Tibial nerve (tissue), 3 donors: ENCODE results near the gene SLC12A7.

Experiments
- EP300 ChIP-seq, 2 donors: sonication (generic); formaldehyde crosslinking; IDR thresholded peaks; one replicate each; pipeline ENCODE4 v1.6.1; 2017; ENCODE audit warnings: antibody characterized with exemption in 2 of 2, mild to moderate bottlenecking in 1 of 2
- POLR2A ChIP-seq, 2 donors: fragments of 450-650 bp; IDR thresholded peaks; one replicate each; pipeline ENCODE4 v1.6.1; 2017; ENCODE audit warnings: antibody characterized with exemption in 2 of 2, mild to moderate bottlenecking in 2 of 2, moderate library complexity in 2 of 2

DNA sequence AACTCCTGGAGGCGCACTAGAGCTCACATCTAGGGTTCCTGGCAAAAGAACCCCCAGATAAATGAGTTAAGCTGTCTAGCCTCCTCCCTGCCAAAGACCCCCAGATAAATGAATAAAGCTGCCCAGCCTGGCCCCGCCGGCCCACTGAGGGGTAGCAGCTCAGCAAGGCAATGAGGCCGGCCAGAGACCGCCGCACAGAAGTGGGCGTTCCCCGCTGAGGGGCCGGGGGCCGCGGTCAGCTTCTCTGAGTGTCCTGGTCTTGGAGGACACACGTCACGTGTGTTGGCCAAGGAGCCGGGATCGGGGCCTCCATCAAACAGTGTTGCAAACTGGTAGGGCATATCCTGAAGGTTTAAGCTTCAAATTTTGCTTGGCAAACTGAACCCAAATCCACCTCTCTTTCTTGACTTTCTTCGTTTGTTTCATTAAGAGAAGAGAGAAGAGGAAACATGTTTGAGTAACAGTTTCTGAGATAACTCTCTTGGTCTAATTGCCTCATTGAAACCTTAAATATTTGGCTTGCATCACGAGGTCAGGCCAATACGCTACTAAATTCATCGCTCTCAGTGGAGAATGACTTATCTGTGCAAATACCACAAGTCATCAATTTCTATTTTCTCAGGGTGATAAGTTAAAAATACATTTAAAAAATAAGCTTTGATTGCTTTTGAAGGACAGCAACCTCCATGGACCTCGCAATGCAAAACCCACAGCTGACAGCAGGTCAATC is 11.7 kb upstream of the SLC12A7 start:
- TF ChIP-seq EP300 (IDR thresholded peaks at IDR 0.05) = no peak
- no peak for TF ChIP-seq POLR2A (IDR thresholded peaks at IDR 0.05)
